ENCODE measurements around the gene RHOT2.
A peak's percentile ranks its signal among the peaks of the same experiment; 100 is the strongest.
"Not testable (repeated sequence)": the region's sequence is repeated elsewhere in the genome, so short reads cannot be mapped to it uniquely, and the experiment has no call there.

Gene RHOT2

GRCh38 chr16:685967-686366 is 18.0 kb downstream of the RHOT2 start:
- Histone ChIP-seq H3K27ac (ENCODE audit: low read length) (no peak overlapping the region), H3K36me3 (ENCODE audit: control insufficient read depth in 2 of 2, insufficient read depth in 2 of 2, low read length in 2 of 2) (peaks cover 12 to 17% of the 10 kb centered on the region in 2 donors), H3K9ac (ENCODE audit: low read length in 2 of 2) (no peak overlapping the region), H3K4me1 (ENCODE audit: control insufficient read depth, insufficient read depth, low read length) (peaks cover 57% of the 10 kb centered on the region), H3K9me3 (ENCODE audit: control insufficient read depth in 2 of 2, low read length in 2 of 2) (no peaks in the 10 kb centered on the region), H3K4me3 (ENCODE audit: low read length in 2 of 2) (no peak overlapping the region), H3K27me3 (ENCODE audit: control insufficient read depth in 1 of 2, insufficient read depth in 2 of 2, low read length in 2 of 2) (no peaks in the 10 kb centered on the region)

DNA sequence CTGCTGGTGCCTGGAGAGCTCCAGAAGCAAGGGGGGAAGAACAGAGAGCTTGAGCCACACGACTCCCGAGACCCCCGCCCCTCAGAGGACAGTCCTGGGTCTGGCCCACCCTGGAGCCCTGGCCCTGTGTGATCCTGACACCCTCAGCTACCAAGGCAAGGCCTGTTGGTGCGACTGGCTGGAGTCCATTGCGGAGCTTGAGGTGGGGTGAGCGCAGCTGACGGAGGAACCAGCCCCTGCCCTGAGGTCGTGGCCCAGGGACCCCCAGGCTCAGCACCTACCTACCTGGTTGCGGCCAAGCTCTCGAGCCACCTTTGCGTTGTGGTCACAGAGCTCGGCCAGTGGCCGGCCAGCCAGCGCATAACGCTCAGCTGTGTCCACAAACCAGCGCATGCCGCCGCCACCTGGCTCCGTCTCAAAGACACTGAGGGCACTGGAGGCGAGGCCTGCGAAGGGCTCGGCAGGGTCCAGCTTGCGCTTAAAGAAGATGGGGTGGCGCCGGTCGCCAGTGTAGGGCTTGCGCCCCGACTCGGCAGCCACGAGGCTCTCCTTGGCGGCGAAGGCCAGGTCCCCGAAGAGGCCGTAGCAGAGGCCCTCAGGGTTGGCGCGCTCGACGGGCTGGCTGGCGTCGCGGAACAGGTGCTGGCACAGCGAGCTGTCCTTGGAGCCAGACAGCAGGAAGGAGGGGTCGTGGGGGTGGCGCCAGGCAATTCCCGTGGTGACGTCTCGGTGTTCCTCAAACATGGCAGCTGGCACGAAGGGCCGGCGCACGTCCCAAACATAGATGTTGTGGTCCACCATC is 18.7 kb downstream of the RHOT2 start:
- H3K4me3 ChIP-seq (ENCODE audit: low read length in 2 of 2), result no peak overlapping the region
- no peak overlapping the region for H3K9ac ChIP-seq (ENCODE audit: low read length in 2 of 2)
- H3K27me3 ChIP-seq (ENCODE audit: control insufficient read depth in 1 of 2, insufficient read depth in 2 of 2, low read length in 2 of 2), result no peaks in the 10 kb centered on the region
- H3K9me3 ChIP-seq (ENCODE audit: control insufficient read depth in 2 of 2, low read length in 2 of 2), result no peaks in the 10 kb centered on the region
- no peak overlapping the region for H3K27ac ChIP-seq (ENCODE audit: low read length)
- peaks cover 10 to 14% of the 10 kb centered on the region in 2 donors for H3K36me3 ChIP-seq (ENCODE audit: control insufficient read depth in 2 of 2, insufficient read depth in 2 of 2, low read length in 2 of 2)
- H3K4me1 ChIP-seq (ENCODE audit: control insufficient read depth, insufficient read depth, low read length), result peaks cover 50% of the 10 kb centered on the region

DNA sequence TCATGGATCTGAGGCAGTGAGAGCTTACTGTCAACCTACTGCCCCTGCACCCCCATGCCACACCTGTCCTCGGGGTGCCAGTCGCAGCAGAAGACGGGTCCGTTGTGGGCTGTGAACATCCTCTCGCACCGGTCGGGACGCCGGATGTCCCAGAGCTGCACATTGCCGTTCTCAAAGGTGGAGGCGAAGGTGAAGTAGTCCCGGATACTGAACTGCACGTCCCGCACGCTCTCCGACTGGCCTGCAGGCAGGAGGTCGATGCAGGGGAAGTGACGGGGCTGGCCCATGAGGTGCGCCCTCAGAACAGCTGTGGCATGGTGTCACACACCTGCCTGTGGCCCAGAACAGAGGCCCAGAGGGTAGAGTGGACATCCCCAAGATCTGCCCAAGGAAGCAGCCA is 19.6 kb downstream of the RHOT2 start:
- Histone ChIP-seq H3K4me1 (ENCODE audit: control insufficient read depth, insufficient read depth, low read length) (peaks cover 42% of the 10 kb centered on the region), H3K4me3 (ENCODE audit: low read length in 2 of 2) (no peak overlapping the region), H3K36me3 (ENCODE audit: control insufficient read depth in 2 of 2, insufficient read depth in 2 of 2, low read length in 2 of 2) (peaks cover 2 to 6% of the 10 kb centered on the region in 2 donors), H3K27ac (ENCODE audit: low read length) (no peak overlapping the region), H3K9me3 (ENCODE audit: control insufficient read depth in 2 of 2, low read length in 2 of 2) (no peaks in the 10 kb centered on the region), H3K9ac (ENCODE audit: low read length in 2 of 2) (no peak overlapping the region), H3K27me3 (ENCODE audit: control insufficient read depth in 1 of 2, insufficient read depth in 2 of 2, low read length in 2 of 2) (no peaks in the 10 kb centered on the region)

DNA sequence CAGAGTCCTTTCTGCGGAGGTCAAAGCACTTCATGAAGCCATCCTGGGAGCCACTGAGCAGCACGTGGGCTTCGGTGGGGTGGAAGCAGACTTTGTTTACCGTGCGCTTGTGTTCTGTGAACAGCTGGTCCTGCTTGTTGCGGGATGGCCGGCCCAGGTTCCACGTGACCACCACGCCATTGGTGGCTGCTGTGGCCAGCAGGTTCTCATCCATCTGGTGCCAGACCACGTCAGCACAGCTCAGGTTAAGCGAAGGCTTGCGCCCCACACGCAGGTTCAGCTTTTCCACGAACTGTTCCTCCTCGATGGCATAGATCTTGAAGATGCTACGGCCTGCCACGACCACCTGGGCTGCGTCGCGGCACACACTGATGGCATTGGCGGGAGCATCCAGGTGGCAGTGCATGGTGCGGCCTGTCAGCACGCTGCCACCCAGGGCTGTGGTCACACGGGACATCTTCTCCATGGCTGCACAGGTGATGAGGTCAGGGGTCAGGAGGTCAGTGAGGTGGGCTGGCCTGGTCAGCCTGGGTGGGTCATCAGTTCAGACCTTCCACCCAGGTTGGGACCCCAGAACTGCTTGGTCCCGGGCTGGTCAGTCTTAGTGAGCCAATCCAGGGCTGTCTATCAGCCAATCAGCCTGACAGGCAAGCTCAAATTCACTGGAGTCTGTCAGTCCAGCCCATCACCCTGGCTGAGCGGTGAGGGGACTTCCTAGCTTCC is 21.4 kb downstream of the RHOT2 start:
- Histone ChIP-seq H3K9ac (ENCODE audit: low read length in 2 of 2) (peak overlapping the region; percentile 73 to 94), H3K27me3 (ENCODE audit: control insufficient read depth in 1 of 2, insufficient read depth in 2 of 2, low read length in 2 of 2) (peaks cover 2 to 18% of the 10 kb centered on the region in 2 donors), H3K36me3 (ENCODE audit: control insufficient read depth in 2 of 2, insufficient read depth in 2 of 2, low read length in 2 of 2) (no peaks in the 10 kb centered on the region), H3K4me3 (ENCODE audit: low read length in 2 of 2) (peak overlapping the region; percentile 61 to 92), H3K9me3 (ENCODE audit: control insufficient read depth in 2 of 2, low read length in 2 of 2) (no peaks in the 10 kb centered on the region), H3K27ac (ENCODE audit: low read length) (peak overlapping the region; percentile 66), H3K4me1 (ENCODE audit: control insufficient read depth, insufficient read depth, low read length) (peaks cover 34% of the 10 kb centered on the region)

- H3K9ac ChIP-seq (ENCODE audit: low read length in 2 of 2); H3K9me3 ChIP-seq (ENCODE audit: control insufficient read depth in 2 of 2, low read length in 2 of 2); H3K4me3 ChIP-seq (ENCODE audit: low read length in 2 of 2); H3K27ac ChIP-seq (ENCODE audit: low read length); H3K36me3 ChIP-seq (ENCODE audit: control insufficient read depth in 2 of 2, insufficient read depth in 2 of 2, low read length in 2 of 2): not testable (repeated sequence)
- H3K4me1 ChIP-seq (ENCODE audit: control insufficient read depth, insufficient read depth, low read length), result peaks cover 34% of the 10 kb centered on the region
- peaks cover 14 to 35% of the 10 kb centered on the region in 2 donors for H3K27me3 ChIP-seq (ENCODE audit: control insufficient read depth in 1 of 2, insufficient read depth in 2 of 2, low read length in 2 of 2)
Measured at GRCh38 chr16:691242-691641, 23.3 kb downstream of the RHOT2 start.

DNA sequence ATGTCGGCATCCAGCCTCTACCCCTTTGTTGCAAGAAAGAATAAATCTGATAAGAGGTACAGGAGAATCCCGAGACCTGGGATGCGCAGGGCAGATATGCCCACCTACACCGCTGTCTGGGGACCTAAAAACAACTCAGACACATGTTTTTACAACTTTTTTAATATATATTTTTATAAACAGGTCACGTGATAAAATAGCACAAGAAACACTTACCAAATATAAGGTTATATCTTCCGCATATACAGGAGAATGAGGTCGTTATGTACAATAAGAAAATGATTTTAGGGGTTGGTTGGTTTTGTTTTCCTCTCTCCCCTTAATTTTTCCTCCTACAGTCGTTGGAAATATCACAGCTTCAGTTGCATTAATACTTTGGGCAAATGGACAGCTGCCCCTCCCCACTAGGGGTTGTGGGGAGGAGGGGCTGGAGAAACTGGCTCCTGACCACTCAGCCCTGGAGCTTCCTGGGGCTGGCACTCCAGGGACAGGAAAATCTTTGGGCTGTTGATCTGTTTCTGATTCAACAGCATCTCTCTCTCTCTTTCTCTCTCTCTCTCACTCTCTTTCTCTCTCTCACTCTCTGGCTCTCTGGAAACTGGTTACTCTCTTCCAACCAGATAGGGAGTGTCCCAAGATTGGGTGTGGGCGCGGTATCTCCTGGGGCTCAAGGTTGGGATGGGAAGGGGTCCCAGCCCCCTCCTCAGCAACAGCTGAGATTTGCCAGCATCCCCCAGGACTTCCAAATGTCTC is 24.6 kb downstream of the RHOT2 start:
- Histone ChIP-seq H3K27ac (ENCODE audit: low read length) (no peak overlapping the region), H3K36me3 (ENCODE audit: control insufficient read depth in 2 of 2, insufficient read depth in 2 of 2, low read length in 2 of 2) (no peaks in the 10 kb centered on the region), H3K4me1 (ENCODE audit: control insufficient read depth, insufficient read depth, low read length) (peaks cover 34% of the 10 kb centered on the region), H3K27me3 (ENCODE audit: control insufficient read depth in 1 of 2, insufficient read depth in 2 of 2, low read length in 2 of 2) (peaks cover 19 to 38% of the 10 kb centered on the region in 2 donors), H3K4me3 (ENCODE audit: low read length in 2 of 2) (no peak overlapping the region), H3K9me3 (ENCODE audit: control insufficient read depth in 2 of 2, low read length in 2 of 2) (no peaks in the 10 kb centered on the region), H3K9ac (ENCODE audit: low read length in 2 of 2) (no peak overlapping the region)

- Histone ChIP-seq H3K27ac (ENCODE audit: low read length) (no peak overlapping the region), H3K4me3 (ENCODE audit: low read length in 2 of 2) (no peak overlapping the region), H3K27me3 (ENCODE audit: control insufficient read depth in 1 of 2, insufficient read depth in 2 of 2, low read length in 2 of 2) (peaks cover 22 to 38% of the 10 kb centered on the region in 2 donors), H3K4me1 (ENCODE audit: control insufficient read depth, insufficient read depth, low read length) (peaks cover 34% of the 10 kb centered on the region), H3K9me3 (ENCODE audit: control insufficient read depth in 2 of 2, low read length in 2 of 2) (no peaks in the 10 kb centered on the region), H3K9ac (ENCODE audit: low read length in 2 of 2) (no peak overlapping the region), H3K36me3 (ENCODE audit: control insufficient read depth in 2 of 2, insufficient read depth in 2 of 2, low read length in 2 of 2) (no peaks in the 10 kb centered on the region)
Measured at GRCh38 chr16:693364-693763, 25.4 kb downstream of the RHOT2 start.

DNA sequence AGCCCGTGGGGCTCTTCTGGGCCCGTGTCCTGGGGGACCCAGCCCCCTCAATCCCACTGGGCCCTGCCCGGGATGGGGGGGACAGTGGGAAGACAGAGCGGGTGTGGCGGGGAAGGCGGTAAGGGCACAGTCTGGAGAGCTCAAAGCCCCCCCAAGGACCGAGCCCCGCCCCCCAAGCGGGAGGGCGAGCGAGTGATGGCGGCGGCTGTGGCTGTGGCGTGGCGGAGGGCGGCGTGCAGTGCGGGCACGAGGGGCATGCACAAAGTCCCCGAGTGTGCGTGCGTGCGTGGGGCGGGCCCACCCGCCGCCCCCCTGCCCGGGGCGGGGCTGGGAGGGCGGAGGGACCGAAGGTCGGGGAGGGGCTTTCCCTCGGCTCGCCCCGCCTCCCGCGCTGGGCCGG is 25.8 kb downstream of the RHOT2 start:
- Histone ChIP-seq H3K4me1 (ENCODE audit: control insufficient read depth, insufficient read depth, low read length) (peaks cover 31% of the 10 kb centered on the region), H3K27me3 (ENCODE audit: control insufficient read depth in 1 of 2, insufficient read depth in 2 of 2, low read length in 2 of 2) (peaks cover 22 to 38% of the 10 kb centered on the region in 2 donors), H3K27ac (ENCODE audit: low read length) (no peak overlapping the region), H3K9me3 (ENCODE audit: control insufficient read depth in 2 of 2, low read length in 2 of 2) (no peaks in the 10 kb centered on the region), H3K4me3 (ENCODE audit: low read length in 2 of 2) (no peak overlapping the region), H3K9ac (ENCODE audit: low read length in 2 of 2) (no peak overlapping the region), H3K36me3 (ENCODE audit: control insufficient read depth in 2 of 2, insufficient read depth in 2 of 2, low read length in 2 of 2) (no peaks in the 10 kb centered on the region)

DNA sequence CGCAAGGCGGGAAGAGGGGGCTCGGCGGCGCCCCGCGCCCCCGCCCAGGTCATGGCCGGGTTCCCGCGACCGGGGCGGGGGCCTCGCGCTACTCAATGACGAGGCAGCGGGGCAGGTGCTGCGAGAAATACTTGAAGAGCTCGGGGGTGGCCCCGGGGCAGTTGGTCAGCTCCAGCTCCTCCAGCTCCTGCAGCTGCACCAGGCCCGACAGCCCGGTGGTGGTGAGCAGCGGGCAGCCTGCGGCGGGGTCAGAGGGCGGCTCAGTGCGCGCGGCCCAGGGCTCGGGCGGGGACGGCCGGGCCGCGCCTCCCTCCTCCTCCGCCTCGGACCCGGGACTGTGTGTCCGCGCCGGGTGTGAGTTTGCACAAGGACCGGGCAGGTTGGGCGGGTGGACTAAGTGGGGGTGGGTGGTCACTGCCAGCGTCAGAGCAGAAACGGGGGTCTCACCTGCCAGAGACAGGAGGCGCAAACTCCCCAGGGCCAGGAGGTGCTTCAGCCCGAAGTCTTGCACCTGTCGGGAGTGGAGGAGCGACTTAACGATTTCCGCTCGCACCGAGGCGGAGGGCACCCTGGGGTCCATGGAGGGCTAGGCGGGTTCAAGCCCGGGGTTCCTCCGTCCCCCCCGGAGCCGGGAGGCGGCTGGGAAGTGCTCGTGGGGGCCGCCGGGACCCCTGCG is 26.4 kb downstream of the RHOT2 start:
- H3K27me3 ChIP-seq (ENCODE audit: control insufficient read depth in 1 of 2, insufficient read depth in 2 of 2, low read length in 2 of 2), result peaks cover 26 to 42% of the 10 kb centered on the region in 2 donors
- no peaks in the 10 kb centered on the region for H3K36me3 ChIP-seq (ENCODE audit: control insufficient read depth in 2 of 2, insufficient read depth in 2 of 2, low read length in 2 of 2)
- no peaks in the 10 kb centered on the region for H3K9me3 ChIP-seq (ENCODE audit: control insufficient read depth in 2 of 2, low read length in 2 of 2)
- no peak overlapping the region for H3K4me3 ChIP-seq (ENCODE audit: low read length in 2 of 2)
- peaks cover 26% of the 10 kb centered on the region for H3K4me1 ChIP-seq (ENCODE audit: control insufficient read depth, insufficient read depth, low read length)
- no peak overlapping the region for H3K9ac ChIP-seq (ENCODE audit: low read length in 2 of 2)
- no peak overlapping the region for H3K27ac ChIP-seq (ENCODE audit: low read length)

DNA sequence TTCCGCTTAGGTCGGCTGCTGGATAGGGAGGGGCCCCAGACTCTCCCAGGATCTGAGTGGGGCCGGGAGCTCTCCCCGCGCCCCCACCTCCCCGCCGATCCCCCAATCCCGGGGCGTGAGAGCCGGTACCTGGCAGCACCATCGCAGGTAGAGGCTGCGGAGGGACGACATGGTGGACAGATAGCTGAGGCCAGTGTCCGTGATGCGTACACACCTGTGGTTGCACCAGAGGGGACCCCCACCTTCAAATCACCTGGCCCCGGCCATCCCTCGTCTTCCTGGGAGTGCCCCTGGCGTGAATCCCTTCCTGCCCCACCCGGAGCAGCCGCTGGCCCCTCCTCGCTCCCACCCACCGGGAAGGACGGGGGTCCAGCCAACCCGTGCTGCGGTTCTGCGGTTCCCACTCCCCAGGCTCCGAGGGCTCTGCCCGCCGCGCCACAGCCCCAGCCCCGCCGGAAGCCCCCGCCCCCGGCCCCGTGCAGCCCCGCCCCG is 27.0 kb downstream of the RHOT2 start:
- no peak overlapping the region for H3K9ac ChIP-seq (ENCODE audit: low read length in 2 of 2)
- no peaks in the 10 kb centered on the region for H3K9me3 ChIP-seq (ENCODE audit: control insufficient read depth in 2 of 2, low read length in 2 of 2)
- no peak overlapping the region for H3K4me3 ChIP-seq (ENCODE audit: low read length in 2 of 2)
- H3K4me1 ChIP-seq (ENCODE audit: control insufficient read depth, insufficient read depth, low read length), result peaks cover 20% of the 10 kb centered on the region
- H3K36me3 ChIP-seq (ENCODE audit: control insufficient read depth in 2 of 2, insufficient read depth in 2 of 2, low read length in 2 of 2), result no peaks in the 10 kb centered on the region
- H3K27me3 ChIP-seq (ENCODE audit: control insufficient read depth in 1 of 2, insufficient read depth in 2 of 2, low read length in 2 of 2), result peaks cover 28 to 47% of the 10 kb centered on the region in 2 donors
- no peak overlapping the region for H3K27ac ChIP-seq (ENCODE audit: low read length)
